Liver (tissue), 3 donors: ENCODE results near the gene NUDT8.

ENCODE experiments used
- CTCF ChIP-seq: fragments of 150-350 bp; IDR thresholded peaks from 2 replicates; pipeline ENCODE4 v1.5.1; 2017; ENCODE audit warnings: improper control_type of control experiment, low read depth, low read length; ENCODE audit not compliant: missing input control
- GABPA ChIP-seq, 2 donors: IDR thresholded peaks in 1 of 2; conservative IDR thresholded peaks in 1 of 2; 2 replicates each; pipeline ENCODE4 v1.6.1; 2016; ENCODE audit warnings: antibody characterized with exemption in 2 of 2, mild to moderate bottlenecking in 1 of 2, moderate library complexity in 1 of 2
- JUND ChIP-seq, 2 donors: IDR thresholded peaks; 2 replicates each; pipeline ENCODE4 v1.6.1; 2016; ENCODE audit warnings: antibody characterized with exemption in 2 of 2
- MAX ChIP-seq: IDR thresholded peaks from 2 replicates; pipeline ENCODE4 v1.6.1; 2016; ENCODE audit warnings: antibody characterized with exemption
- RAD21 ChIP-seq, 2 donors: IDR thresholded peaks; 2 replicates each; pipeline ENCODE4 v1.6.1; 2016; ENCODE audit warnings: antibody characterized with exemption in 2 of 2, mild to moderate bottlenecking in 2 of 2
- YY1 ChIP-seq: IDR thresholded peaks from 2 replicates; pipeline ENCODE4 v1.6.1; 2016; ENCODE audit warnings: antibody characterized with exemption, mild to moderate bottlenecking
- ZBTB33 ChIP-seq: IDR thresholded peaks from 2 replicates; pipeline ENCODE4 v1.6.1; 2016; ENCODE audit warnings: antibody characterized with exemption
- donor health status: healthy.
- donor health status: healthy.

GRCh38 chr11:67577951-67578350 is 51.8 kb downstream of the NUDT8 start:
- no peak for TF ChIP-seq JUND (IDR thresholded peaks at IDR 0.05)
- TF ChIP-seq MAX = no peak
- TF ChIP-seq CTCF = no peak
- TF ChIP-seq ZBTB33 = no peak
- no peak for TF ChIP-seq YY1
- TF ChIP-seq RAD21 (IDR thresholded peaks at IDR 0.05) = no peak
- TF ChIP-seq GABPA (IDR thresholded peaks at IDR 0.05 in 1 of 2, conservative IDR thresholded peaks at IDR 0.05 in 1 of 2) = no peak
